Measurements from ENCODE around the gene CUBN. TPM values are rescaled to one million over a fixed set of nuclear protein-coding genes. Genes with fewer than 3 reads are reported as not detected.

Gene CUBN
- total and polyA plus RNA-seq, 10 of the 15 experiments (the other 5 are each of a cell fraction or from before 2014, with no cell fraction given): under 0.01 to 0.14 (median 0.02) TPM; not detected in 6

DNA sequence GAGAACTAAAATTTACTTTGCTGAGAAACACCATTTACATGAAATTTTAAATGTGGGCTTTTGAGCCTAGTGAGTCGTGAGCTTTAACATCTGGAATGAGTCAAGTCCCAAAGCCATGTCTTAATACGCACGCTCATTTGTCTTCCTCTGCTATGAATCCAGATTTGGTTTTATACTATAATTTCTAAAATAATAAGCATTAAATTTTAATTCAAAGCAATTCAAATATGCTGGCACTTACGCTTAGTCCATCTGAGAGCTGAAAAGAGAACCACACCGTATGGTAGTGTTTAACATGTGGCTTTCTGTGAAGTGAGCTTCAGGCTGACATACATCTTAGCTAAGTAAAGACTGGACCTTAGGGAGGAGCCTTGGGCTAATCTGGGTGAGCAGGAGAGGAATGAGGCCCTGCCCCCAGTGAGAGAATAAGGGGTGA is 52.2 kb downstream of the CUBN start (continued):
- TF ChIP-seq BMI1 (IDR thresholded peaks at IDR 0.05; ENCODE audit: borderline replicate concordance): no peak
- TF ChIP-seq BCL11A (IDR thresholded peaks at IDR 0.05; ENCODE audit: low read depth, low read length): no peak
- TF ChIP-seq IRF5 (IDR thresholded peaks at IDR 0.05; ENCODE audit: borderline replicate concordance): no peak
- no peak for TF ChIP-seq SREBF1 (IDR thresholded peaks at IDR 0.05; ENCODE audit: low read length)
- TF ChIP-seq, protein P1, sequence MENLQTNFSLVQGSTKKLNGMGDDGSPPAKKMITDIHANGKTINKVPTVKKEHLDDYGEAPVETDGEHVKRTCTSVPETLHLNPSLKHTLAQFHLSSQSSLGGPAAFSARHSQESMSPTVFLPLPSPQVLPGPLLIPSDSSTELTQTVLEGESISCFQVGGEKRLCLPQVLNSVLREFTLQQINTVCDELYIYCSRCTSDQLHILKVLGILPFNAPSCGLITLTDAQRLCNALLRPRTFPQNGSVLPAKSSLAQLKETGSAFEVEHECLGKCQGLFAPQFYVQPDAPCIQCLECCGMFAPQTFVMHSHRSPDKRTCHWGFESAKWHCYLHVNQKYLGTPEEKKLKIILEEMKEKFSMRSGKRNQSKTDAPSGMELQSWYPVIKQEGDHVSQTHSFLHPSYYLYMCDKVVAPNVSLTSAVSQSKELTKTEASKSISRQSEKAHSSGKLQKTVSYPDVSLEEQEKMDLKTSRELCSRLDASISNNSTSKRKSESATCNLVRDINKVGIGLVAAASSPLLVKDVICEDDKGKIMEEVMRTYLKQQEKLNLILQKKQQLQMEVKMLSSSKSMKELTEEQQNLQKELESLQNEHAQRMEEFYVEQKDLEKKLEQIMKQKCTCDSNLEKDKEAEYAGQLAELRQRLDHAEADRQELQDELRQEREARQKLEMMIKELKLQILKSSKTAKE (IDR thresholded peaks at IDR 0.05; ENCODE audit: low read depth, poor library complexity, severe bottlenecking): no peak
- no peak for TF ChIP-seq LARP7 (IDR thresholded peaks at IDR 0.05)
- TF ChIP-seq JUNB (IDR thresholded peaks at IDR 0.05): no peak
- no peak for TF ChIP-seq DPF2 (IDR thresholded peaks at IDR 0.05)

- BruUV-seq (replicated peaks): no TSS peak
- H3K9me3 ChIP-seq (replicated peaks; ENCODE audit: control insufficient read depth, insufficient read depth, low read length): no peaks in the 10 kb centered on the region
- ChIA-PET POLR2A (no interaction called here), CTCF (no interaction called here), RAD21 (ENCODE audit: unreplicated experiment) (no interaction called here), SMC1A (ENCODE audit: uncharacterized antibody, unreplicated experiment) (no interaction called here)
- no peaks in the 10 kb centered on the region for H3K36me3 ChIP-seq (ENCODE audit: control insufficient read depth in 2 of 2, insufficient read depth in 2 of 2, low read length in 1 of 2)
- TF ChIP-seq ATF2 (IDR thresholded peaks at IDR 0.05; ENCODE audit: low read length): no peak
- no peak for TF ChIP-seq DPF2 (IDR thresholded peaks at IDR 0.05)
- no peak for TF ChIP-seq BHLHE40 (IDR thresholded peaks at IDR 0.05; ENCODE audit: borderline replicate concordance in 1 of 2, low read depth in 2 of 2, low read length in 1 of 2)
- TF ChIP-seq FOS (IDR thresholded peaks at IDR 0.05; ENCODE audit: borderline replicate concordance, extremely low read depth, insufficient read length): no peak
- TF ChIP-seq CHD2 (IDR thresholded peaks at IDR 0.05; ENCODE audit: borderline replicate concordance, low read depth, low read length): no peak
- no peak for TF ChIP-seq RBBP5 (conservative IDR thresholded peaks at IDR 0.05)
- TF ChIP-seq YBX1 (IDR thresholded peaks at IDR 0.05): no peak
- H4K20me1 ChIP-seq (ENCODE audit: control insufficient read depth, insufficient read depth): no peaks in the 10 kb centered on the region
- no peak overlapping the region for H2AFZ ChIP-seq (ENCODE audit: control insufficient read depth, low read depth, low read length)
- H3K27ac ChIP-seq (ENCODE audit: control insufficient read depth, insufficient read depth): no peak overlapping the region
- H3K9ac ChIP-seq (ENCODE audit: control insufficient read depth, insufficient read depth, low read length): no peak overlapping the region
- intact Hi-C loops (cut with micrococcal nuclease; ENCODE audit: unreplicated experiment): no loop called here
- no peak overlapping the region for H3K4me2 ChIP-seq (ENCODE audit: control insufficient read depth, insufficient read depth)
- H3K79me2 ChIP-seq (ENCODE audit: control insufficient read depth, insufficient read depth, low read length): no peaks in the 10 kb centered on the region
- WGBS (ENCODE audit: insufficient coverage, insufficient replicate concordance, low lambda C conversion rate, missing lambda C conversion rate): 28% methylated on average over 8 of the region's 8 CpGs
- in situ Hi-C loops (cut with MboI): no loop called here
- no peaks in the 10 kb centered on the region for H3K4me1 ChIP-seq (ENCODE audit: control insufficient read depth, insufficient read depth, low read length)
- no peak for DNase-seq (ENCODE audit: low read depth, low spot score)
- no peaks in the 10 kb centered on the region for H3K27me3 ChIP-seq (replicated peaks in 1 of 2; ENCODE audit: control insufficient read depth in 2 of 2, insufficient read depth in 2 of 2, low read length in 1 of 2)
- no peak overlapping the region for H3K4me3 ChIP-seq
- no peak for ATAC-seq
- FAIRE-seq: no peak
Observed at GRCh38 chr10:17076626-17077345, 52.8 kb downstream of the CUBN start.

Data from GM12878 (cell line).